ENCODE results near the gene PTOV1.

The PTOV1 gene

GRCh38 chr19:49831592-49831991 is 19.4 kb upstream of the PTOV1 start:
- Histone ChIP-seq H3K9me2 (ENCODE audit: low read depth, low read length) (no peaks in the 10 kb centered on the region), H3F3A (ENCODE audit: insufficient read depth, low read length) (no peaks in the 10 kb centered on the region), H3K4me3 (ENCODE audit: low read depth, low read length, poor library complexity, severe bottlenecking) (no peak overlapping the region), H3K27me3 (ENCODE audit: insufficient read depth, low read length) (no peaks in the 10 kb centered on the region), H3K9me3 (ENCODE audit: low read length) (no peaks in the 10 kb centered on the region), H2AFZ (ENCODE audit: low read length) (no peak overlapping the region), H3K36me3 (ENCODE audit: insufficient read depth, low read length) (peaks cover 98% of the 10 kb centered on the region), H3K9ac (ENCODE audit: low read length) (no peak overlapping the region), H3K79me2 (ENCODE audit: insufficient read depth, low read length) (0 out of 2 replicates have a peak, but pooled peaks cover 3% of the 10 kb centered on the region), H3K4me1 (ENCODE audit: insufficient read depth, low read length, severe bottlenecking) (peaks cover 28% of the 10 kb centered on the region), H4K20me1 (ENCODE audit: insufficient read depth, low read length) (no peaks in the 10 kb centered on the region), H3K4me2 (ENCODE audit: low read length) (no peak overlapping the region), H3K27ac (ENCODE audit: low read depth, low read length, poor library complexity, severe bottlenecking) (no peak overlapping the region)
- no peak for TF ChIP-seq CTCF (IDR thresholded peaks at IDR 0.05; ENCODE audit: low read length)
- TF ChIP-seq EZH2 (IDR thresholded peaks at IDR 0.05; ENCODE audit: borderline replicate concordance, low read length) = no peak

GRCh38 chr19:49832556-49832955 is 18.4 kb upstream of the PTOV1 start:
- Histone ChIP-seq H3K4me2 (ENCODE audit: low read length) (no peak overlapping the region), H3K9me3 (ENCODE audit: low read length) (no peaks in the 10 kb centered on the region), H3K9me2 (ENCODE audit: low read depth, low read length) (no peaks in the 10 kb centered on the region), H3K79me2 (ENCODE audit: insufficient read depth, low read length) (no peaks in the 10 kb centered on the region), H3K4me3 (ENCODE audit: low read depth, low read length, poor library complexity, severe bottlenecking) (no peak overlapping the region), H3K4me1 (ENCODE audit: insufficient read depth, low read length, severe bottlenecking) (peaks cover 19% of the 10 kb centered on the region), H2AFZ (ENCODE audit: low read length) (no peak overlapping the region), H3K9ac (ENCODE audit: low read length) (no peak overlapping the region), H3K27me3 (ENCODE audit: insufficient read depth, low read length) (no peaks in the 10 kb centered on the region), H3K27ac (ENCODE audit: low read depth, low read length, poor library complexity, severe bottlenecking) (no peak overlapping the region), H3F3A (ENCODE audit: insufficient read depth, low read length) (no peaks in the 10 kb centered on the region), H4K20me1 (ENCODE audit: insufficient read depth, low read length) (no peaks in the 10 kb centered on the region), H3K36me3 (ENCODE audit: insufficient read depth, low read length) (peaks cover 98% of the 10 kb centered on the region)
- TF ChIP-seq CTCF (IDR thresholded peaks at IDR 0.05; ENCODE audit: low read length) = no peak
- TF ChIP-seq EZH2 (IDR thresholded peaks at IDR 0.05; ENCODE audit: borderline replicate concordance, low read length) = no peak

GRCh38 chr19:49833599-49833998 is 17.4 kb upstream of the PTOV1 start:
- Histone ChIP-seq H3K79me2 (ENCODE audit: insufficient read depth, low read length) (no peaks in the 10 kb centered on the region), H2AFZ (ENCODE audit: low read length) (no peak overlapping the region), H3F3A (ENCODE audit: insufficient read depth, low read length) (0 out of 2 replicates have a peak, but pooled peaks cover 7% of the 10 kb centered on the region), H3K27ac (ENCODE audit: low read depth, low read length, poor library complexity, severe bottlenecking) (no peak overlapping the region), H3K9ac (ENCODE audit: low read length) (no peak overlapping the region), H3K36me3 (ENCODE audit: insufficient read depth, low read length) (peaks cover 100% of the 10 kb centered on the region), H3K4me1 (ENCODE audit: insufficient read depth, low read length, severe bottlenecking) (peaks cover 8% of the 10 kb centered on the region), H3K27me3 (ENCODE audit: insufficient read depth, low read length) (no peaks in the 10 kb centered on the region), H3K9me3 (ENCODE audit: low read length) (no peaks in the 10 kb centered on the region), H3K9me2 (ENCODE audit: low read depth, low read length) (no peaks in the 10 kb centered on the region), H4K20me1 (ENCODE audit: insufficient read depth, low read length) (no peaks in the 10 kb centered on the region), H3K4me2 (ENCODE audit: low read length) (no peak overlapping the region), H3K4me3 (ENCODE audit: low read depth, low read length, poor library complexity, severe bottlenecking) (no peak overlapping the region)
- TF ChIP-seq CTCF (IDR thresholded peaks at IDR 0.05; ENCODE audit: low read length) (no peak), EZH2 (IDR thresholded peaks at IDR 0.05; ENCODE audit: borderline replicate concordance, low read length) (no peak)

Data from OCI-LY1 (cell line).